ENCODE results near the gene NFYB.

- TF ChIP-seq CBX2 (IDR thresholded peaks at IDR 0.05; ENCODE audit: borderline replicate concordance, low read depth) (no peak), CTCF (IDR thresholded peaks at IDR 0.05) (no peak), EP300 (IDR thresholded peaks at IDR 0.05) (no peak), PBX3 (IDR thresholded peaks at IDR 0.05) (no peak), MAX (IDR thresholded peaks at IDR 0.05) (no peak), EHMT2 (IDR thresholded peaks at IDR 0.05; ENCODE audit: low read depth) (no peak), HOXB13 (CRISPR knock-in tag; IDR thresholded peaks at IDR 0.05; ENCODE audit: low read depth) (no peak), JUNB (IDR thresholded peaks at IDR 0.05) (no peak), MYC (IDR thresholded peaks at IDR 0.05; ENCODE audit: borderline replicate concordance, low read length) (no peak), POLR2A (IDR thresholded peaks at IDR 0.05; ENCODE audit: low read length) (no peak), SREBF2 (IDR thresholded peaks at IDR 0.05) (no peak), USF2 (IDR thresholded peaks at IDR 0.05) (no peak), ZFP36 (IDR thresholded peaks at IDR 0.05; ENCODE audit: borderline replicate concordance, partially characterized antibody) (no peak)
Measured at GRCh38 chr12:104175726-104176247, 37.8 kb upstream of the NFYB start.

Data from A549 (cell line).